Coronary artery (tissue), 2 donors: Measurements from ENCODE around the gene NCOA4.

Source experiments
- DNase-seq: peaks from one replicate; pipeline ENCODE4 v3.0.0-alpha.2; 2017; ENCODE audit warnings: low spot score
- H3K27ac ChIP-seq, 2 donors: fragments of 200-600 bp; sonication (generic); one replicate each; pipeline ENCODE4 v1.5.1; 2016 to 2019
- H3K4me3 ChIP-seq: fragments of 200-600 bp; sonication (generic); 2 replicates; pipeline ENCODE4 v1.5.1; 2016; ENCODE audit warnings: mild to moderate bottlenecking, moderate library complexity
- CTCF ChIP-seq: fragments of 200-600 bp; sonication (generic); IDR thresholded peaks from one replicate; pipeline ENCODE4 v1.5.1; 2019; ENCODE audit warnings: antibody characterized with exemption

NCOA4 gene

GRCh38 chr10:46019569-46020343 lies 10.7 kb downstream of the NCOA4 start:
- H3K4me3 ChIP-seq = peak overlapping the region; percentile 21
- TF ChIP-seq CTCF = no peak
- no peak for DNase-seq
- peak overlapping the region in 1 of 2 donors; percentile 68 for H3K27ac ChIP-seq

- Histone ChIP-seq H3K4me3 (peak overlapping the region; percentile 5), H3K27ac (no peak overlapping the region)
- no peak for DNase-seq
- no peak for TF ChIP-seq CTCF
Measured at GRCh38 chr10:46019177-46019528, 11.3 kb downstream of the NCOA4 start.

GRCh38 chr10:46018453-46019176 lies 11.8 kb downstream of the NCOA4 start:
- Histone ChIP-seq H3K4me3 (no peak overlapping the region), H3K27ac (peak overlapping the region in 1 of 2 donors; percentile 20)
- TF ChIP-seq CTCF = no peak
- DNase-seq = no peak

- Histone ChIP-seq H3K27ac (peak overlapping the region in 1 of 2 donors; percentile 20), H3K4me3 (no peak overlapping the region)
- no peak for TF ChIP-seq CTCF
- DNase-seq = no peak
Measured at GRCh38 chr10:46017733-46018132, 12.7 kb downstream of the NCOA4 start.

- DNase-seq = no peak
- TF ChIP-seq CTCF = no peak
- Histone ChIP-seq H3K27ac (no peak overlapping the region), H3K4me3 (no peak overlapping the region)
Measured at GRCh38 chr10:46016811-46017210, 13.6 kb downstream of the NCOA4 start.

GRCh38 chr10:46016190-46016589 lies 14.2 kb downstream of the NCOA4 start:
- DNase-seq = no peak
- no peak for TF ChIP-seq CTCF
- no peak overlapping the region for H3K27ac ChIP-seq
- H3K4me3 ChIP-seq = no peak overlapping the region
